GM23248 (cell line): Measurements from ENCODE around the gene ITGAV. TPM values are rescaled to one million over a fixed set of nuclear protein-coding genes. Genes with fewer than 3 reads are reported as not detected.
A peak's percentile ranks its signal among the peaks of the same experiment; 100 is the strongest.

ENCODE experiments used
- DNase-seq: peaks from one replicate; pipeline ENCODE4 v3.0.0-alpha.2; 2015
- H2AFZ ChIP-seq: fragments of 200-600 bp; sonication (generic); 2 replicates; pipeline ENCODE4 v1.6.1; 2016; ENCODE audit warnings: antibody characterized with exemption
- H3F3A ChIP-seq: fragments of 200-600 bp; sonication (generic); 2 replicates; pipeline ENCODE4 v1.6.1; 2016; ENCODE audit warnings: mild to moderate bottlenecking, antibody characterized with exemption, mixed run types; ENCODE audit not compliant: insufficient read depth
- H3K27ac ChIP-seq: fragments of 200-600 bp; sonication (generic); 2 replicates; pipeline ENCODE4 v1.5.1; 2016; ENCODE audit warnings: mild to moderate bottlenecking
- H3K27me3 ChIP-seq: fragments of 200-600 bp; sonication (generic); replicated peaks from 2 replicates; pipeline ENCODE4 v1.6.1; 2016; ENCODE audit warnings: mild to moderate bottlenecking; ENCODE audit not compliant: insufficient read depth
- H3K36me3 ChIP-seq: fragments of 200-600 bp; sonication (generic); 2 replicates; pipeline ENCODE4 v1.6.1; 2016; ENCODE audit warnings: low read depth, mild to moderate bottlenecking
- H3K4me1 ChIP-seq: fragments of 200-600 bp; sonication (generic); 2 replicates; pipeline ENCODE4 v1.6.1; 2016; ENCODE audit warnings: mild to moderate bottlenecking; ENCODE audit not compliant: insufficient read depth
- H3K4me2 ChIP-seq: fragments of 200-600 bp; sonication (generic); one replicate; pipeline ENCODE4 v1.6.1; 2016; ENCODE audit warnings: mild to moderate bottlenecking; ENCODE audit not compliant: unreplicated experiment
- H3K4me3 ChIP-seq: fragments of 200-600 bp; sonication (generic); 2 replicates; pipeline ENCODE4 v1.5.1; 2016; ENCODE audit warnings: mild to moderate bottlenecking
- H3K79me2 ChIP-seq: fragments of 200-600 bp; sonication (generic); 2 replicates; pipeline ENCODE4 v1.6.1; 2016; ENCODE audit warnings: mild to moderate bottlenecking; ENCODE audit not compliant: insufficient read depth
- H3K9ac ChIP-seq: fragments of 200-600 bp; sonication (generic); 2 replicates; pipeline ENCODE4 v1.6.1; 2016; ENCODE audit warnings: mild to moderate bottlenecking
- H3K9me2 ChIP-seq: fragments of 200-600 bp; sonication (generic); 2 replicates; pipeline ENCODE4 v1.6.1; 2016; ENCODE audit warnings: mixed run types, mild to moderate bottlenecking, moderate library complexity; ENCODE audit not compliant: insufficient read depth
- H3K9me3 ChIP-seq: fragments of 200-600 bp; sonication (generic); one replicate; pipeline ENCODE4 v1.6.1; 2017; ENCODE audit warnings: low read depth
- H4K20me1 ChIP-seq: fragments of 200-600 bp; sonication (generic); 2 replicates; pipeline ENCODE4 v1.6.0; 2016; ENCODE audit not compliant: insufficient read depth
- EZH2 ChIP-seq: fragments of 200-600 bp; sonication (generic); IDR thresholded peaks from 2 replicates; pipeline ENCODE4 v1.6.1; 2018; ENCODE audit warnings: antibody characterized with exemption, mild to moderate bottlenecking; ENCODE audit not compliant: insufficient read depth, poor library complexity, severe bottlenecking
- EZH2phosphoT487 ChIP-seq: fragments of 200-600 bp; sonication (generic); IDR thresholded peaks from 2 replicates; pipeline ENCODE4 v1.6.1; 2018; ENCODE audit warnings: antibody characterized with exemption, moderate library complexity, mild to moderate bottlenecking, low read depth; ENCODE audit not compliant: insufficient read depth
- WGBS, 2 experiments: methylation state at CpG; one replicate each; pipeline ENCODE4 v1.1.6; 2015 to 2017; ENCODE audit warnings: low lambda C conversion rate in 2 of 2, low coverage in 1 of 2; ENCODE audit errors: missing lambda C conversion rate in 2 of 2; 5-methylcytosine and 5-hydroxymethylcytosine counted together
- in situ Hi-C: fragments of 300-500 bp; cut with MboI; formaldehyde crosslinking; loops from 2 replicates; pipeline ENCODE4 v1.15.0; 2020
- polyA plus RNA-seq: library from polyadenylated mRNA; unstranded; fragments of >200 nt; fragmentation: Nextera tagmentation; extraction: Ambion mirVana; gene quantifications from 2 replicates; pipeline ENCODE4 v1.2.1, GENCODE V29; 2016
- total RNA-seq: library from RNA; depleted of rRNA; stranded (reverse); fragments of >200 nt; shearing (Covaris generic); gene quantifications from 2 replicates; pipeline ENCODE4 v1.2.3, GENCODE V29; 2014

Gene ITGAV
- total and polyA plus RNA-seq, 2 experiments from 2014 or later = 61.9 to 250 TPM

- Histone ChIP-seq H3K36me3 (peaks cover 23% of the 10 kb centered on the region; the same call in 1 of the 2 replicates), H3F3A (peaks cover 19% of the 10 kb centered on the region; the same call in 1 of the 2 replicates), H3K9ac (no peak overlapping the region), H2AFZ (no peak overlapping the region), H3K4me1 (peaks cover 4% of the 10 kb centered on the region; the same call in 1 of the 2 replicates), H3K9me3 (no peaks in the 10 kb centered on the region), H3K4me2 (no peak overlapping the region), H3K4me3 (no peak overlapping the region), H4K20me1 (no peaks in the 10 kb centered on the region), H3K27me3 (no peaks in the 10 kb centered on the region), H3K79me2 (no peaks in the 10 kb centered on the region), H3K27ac (no peak overlapping the region), H3K9me2 (no peaks in the 10 kb centered on the region)
- in situ Hi-C loops = loop anchor here (10.0 kb wide), 1 partner anchor 136 kb away; no protein-coding TSS in a partner anchor
- no peak for DNase-seq
- WGBS, 2 experiments = 72 to 75% methylated on average over 4 of the region's 4 CpGs
- TF ChIP-seq EZH2phosphoT487 = no peak
- no peak for TF ChIP-seq EZH2
Measured at GRCh38 chr2:186641132-186641806, 51.4 kb downstream of the ITGAV start.

GRCh38 chr2:186641807-186642321 lies 52.0 kb downstream of the ITGAV start:
- Histone ChIP-seq H2AFZ (no peak overlapping the region), H3K4me1 (peaks cover 4% of the 10 kb centered on the region; the same call in 1 of the 2 replicates), H3K27me3 (no peaks in the 10 kb centered on the region), H3F3A (peaks cover 19% of the 10 kb centered on the region; the same call in 1 of the 2 replicates), H3K4me2 (no peak overlapping the region), H3K9ac (no peak overlapping the region), H3K9me2 (no peaks in the 10 kb centered on the region), H3K27ac (no peak overlapping the region), H3K36me3 (peaks cover 21% of the 10 kb centered on the region; the same call in 1 of the 2 replicates), H3K79me2 (no peaks in the 10 kb centered on the region), H3K9me3 (no peaks in the 10 kb centered on the region), H4K20me1 (no peaks in the 10 kb centered on the region), H3K4me3 (no peak overlapping the region)
- TF ChIP-seq EZH2phosphoT487 (no peak), EZH2 (no peak)
- peak; percentile 87 for DNase-seq
- WGBS, 2 experiments = 94 to 98% methylated on average over 2 of the region's 2 CpGs
- in situ Hi-C loops = loop anchor here (10.0 kb wide), 1 partner anchor 137 kb away; no protein-coding TSS in a partner anchor

DNA sequence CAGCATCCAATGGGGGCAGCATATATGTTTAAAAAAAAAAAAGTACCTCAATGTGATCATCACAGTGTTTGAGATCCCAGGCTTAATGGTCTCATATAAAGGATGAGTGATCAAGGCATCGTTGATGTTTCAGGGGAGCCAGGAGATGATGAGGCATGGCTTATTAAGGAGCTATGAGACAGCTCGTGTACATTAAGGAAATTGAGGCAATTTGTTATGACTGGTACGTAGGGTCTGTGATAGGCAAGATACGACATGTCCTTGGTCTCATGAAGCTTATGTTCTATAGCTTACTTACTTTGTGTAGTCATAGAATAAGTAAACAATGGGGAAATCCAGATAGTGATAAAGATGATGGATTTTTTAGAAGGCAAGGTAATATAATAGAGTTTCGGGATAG lies 54.9 kb downstream of the ITGAV start:
- H3K9ac ChIP-seq = no peak overlapping the region
- no peaks in the 10 kb centered on the region for H3K27me3 ChIP-seq
- WGBS, 2 experiments = 96 to 97% methylated on average over 5 of the region's 5 CpGs
- H3K4me2 ChIP-seq = no peak overlapping the region
- peaks cover 19% of the 10 kb centered on the region; the same call in 1 of the 2 replicates for H3F3A ChIP-seq
- no peaks in the 10 kb centered on the region for H3K9me2 ChIP-seq
- peaks cover 4% of the 10 kb centered on the region; the same call in 1 of the 2 replicates for H3K4me1 ChIP-seq
- no peak overlapping the region for H2AFZ ChIP-seq
- no peaks in the 10 kb centered on the region for H3K9me3 ChIP-seq
- in situ Hi-C loops = loop anchor here (10.0 kb wide), 1 partner anchor 140 kb away; no protein-coding TSS in a partner anchor
- no peak for TF ChIP-seq EZH2
- H3K36me3 ChIP-seq = peaks cover 28% of the 10 kb centered on the region; the same call in 1 of the 2 replicates
- H4K20me1 ChIP-seq = no peaks in the 10 kb centered on the region
- no peak overlapping the region for H3K4me3 ChIP-seq
- DNase-seq = no peak
- H3K27ac ChIP-seq = no peak overlapping the region
- no peaks in the 10 kb centered on the region for H3K79me2 ChIP-seq

DNA sequence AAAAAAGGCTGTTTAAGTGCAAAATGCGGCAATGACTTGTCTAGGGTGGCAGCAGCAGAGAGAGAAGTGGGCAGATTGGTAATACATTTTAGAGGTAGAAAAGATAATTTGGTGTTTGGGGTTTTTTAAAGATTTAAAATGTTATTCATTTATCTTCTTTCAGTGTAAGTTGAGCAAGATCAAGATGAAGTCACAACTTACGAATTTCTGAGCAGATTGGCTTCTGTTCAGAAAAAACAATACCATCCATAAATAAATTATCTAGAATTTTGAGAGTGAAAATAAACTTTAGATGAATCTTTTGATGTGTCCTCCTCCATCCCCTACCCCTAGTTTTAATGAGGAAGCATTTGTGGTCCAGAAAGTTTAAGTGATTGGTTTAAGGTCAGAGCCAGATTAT lies 56.1 kb downstream of the ITGAV start:
- no peaks in the 10 kb centered on the region for H3K9me3 ChIP-seq
- no peak overlapping the region for H3K9ac ChIP-seq
- WGBS, 2 experiments = 81 to 82% methylated on average over 2 of the region's 2 CpGs
- H3K9me2 ChIP-seq = no peaks in the 10 kb centered on the region
- H4K20me1 ChIP-seq = no peaks in the 10 kb centered on the region
- peak; percentile 31 for DNase-seq
- H3F3A ChIP-seq = peaks cover 6% of the 10 kb centered on the region; the same call in 1 of the 2 replicates
- H3K4me2 ChIP-seq = no peak overlapping the region
- H3K27me3 ChIP-seq = no peaks in the 10 kb centered on the region
- no peak overlapping the region for H3K4me3 ChIP-seq
- no peak overlapping the region for H3K27ac ChIP-seq
- no peak overlapping the region for H2AFZ ChIP-seq
- in situ Hi-C loops = loop anchor here (10.0 kb wide), 1 partner anchor 141 kb away; no protein-coding TSS in a partner anchor
- peaks cover 19% of the 10 kb centered on the region; the same call in 1 of the 2 replicates for H3K36me3 ChIP-seq
- no peaks in the 10 kb centered on the region for H3K79me2 ChIP-seq
- H3K4me1 ChIP-seq = peaks cover 4% of the 10 kb centered on the region; the same call in 1 of the 2 replicates
- TF ChIP-seq EZH2 (no peak), EZH2phosphoT487 (no peak)
